ENCODE measurements around the gene FAM241A. TPM values are rescaled to one million over a fixed set of nuclear protein-coding genes. Genes with fewer than 3 reads are reported as not detected.
A peak's percentile ranks its signal among the peaks of the same experiment; 100 is the strongest.

The FAM241A gene
- total and polyA plus RNA-seq, 9 of the 15 experiments (the other 6 are each of a cell fraction or from before 2014, with no cell fraction given): 2.3 to 8.5 (median 5.3) TPM

DNA sequence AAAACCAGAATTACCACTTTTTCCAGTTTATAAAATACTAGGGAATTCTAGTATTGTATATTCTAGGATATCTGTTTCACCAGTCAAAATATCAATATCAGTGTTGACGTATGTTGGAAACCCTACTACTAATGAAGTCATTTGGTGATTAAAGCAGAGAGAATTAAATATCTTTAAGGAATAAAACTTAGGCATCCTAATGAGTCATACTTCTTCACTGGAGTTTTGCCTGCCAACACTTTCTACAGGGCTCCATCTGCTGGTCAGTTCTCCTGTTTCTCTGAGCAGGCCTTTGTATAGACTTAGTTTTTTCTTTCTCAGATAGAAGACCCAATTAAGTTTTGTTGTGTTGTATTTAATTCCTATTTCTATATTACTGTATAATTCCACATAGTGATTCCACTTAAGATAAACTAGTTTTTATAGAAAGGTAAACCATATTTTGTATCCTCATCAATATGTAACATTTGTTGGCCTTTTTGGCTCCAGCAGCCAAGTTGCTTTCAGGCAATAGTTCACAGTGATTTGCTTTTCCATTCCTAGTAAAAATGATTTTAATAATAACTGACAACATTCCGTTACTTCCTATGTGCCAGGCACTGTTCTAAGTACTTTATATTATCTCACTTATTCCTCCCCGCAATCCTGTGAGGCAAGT lies 89.8 kb downstream of the FAM241A start (continued):
- TF ChIP-seq, protein P1, sequence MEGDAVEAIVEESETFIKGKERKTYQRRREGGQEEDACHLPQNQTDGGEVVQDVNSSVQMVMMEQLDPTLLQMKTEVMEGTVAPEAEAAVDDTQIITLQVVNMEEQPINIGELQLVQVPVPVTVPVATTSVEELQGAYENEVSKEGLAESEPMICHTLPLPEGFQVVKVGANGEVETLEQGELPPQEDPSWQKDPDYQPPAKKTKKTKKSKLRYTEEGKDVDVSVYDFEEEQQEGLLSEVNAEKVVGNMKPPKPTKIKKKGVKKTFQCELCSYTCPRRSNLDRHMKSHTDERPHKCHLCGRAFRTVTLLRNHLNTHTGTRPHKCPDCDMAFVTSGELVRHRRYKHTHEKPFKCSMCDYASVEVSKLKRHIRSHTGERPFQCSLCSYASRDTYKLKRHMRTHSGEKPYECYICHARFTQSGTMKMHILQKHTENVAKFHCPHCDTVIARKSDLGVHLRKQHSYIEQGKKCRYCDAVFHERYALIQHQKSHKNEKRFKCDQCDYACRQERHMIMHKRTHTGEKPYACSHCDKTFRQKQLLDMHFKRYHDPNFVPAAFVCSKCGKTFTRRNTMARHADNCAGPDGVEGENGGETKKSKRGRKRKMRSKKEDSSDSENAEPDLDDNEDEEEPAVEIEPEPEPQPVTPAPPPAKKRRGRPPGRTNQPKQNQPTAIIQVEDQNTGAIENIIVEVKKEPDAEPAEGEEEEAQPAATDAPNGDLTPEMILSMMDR (IDR thresholded peaks at IDR 0.05 in 2 of 3, conservative IDR thresholded peaks at IDR 0.05 in 1 of 3; ENCODE audit: insufficient read depth in 2 of 3, low read depth in 1 of 3, low read length in 3 of 3): peak; percentile 71 to 87 (median 72)
- TF ChIP-seq ZNF717 (CRISPR knock-in tag; IDR thresholded peaks at IDR 0.05) (no peak), NBN (IDR thresholded peaks at IDR 0.05; ENCODE audit: low read depth) (no peak), HDAC6 (IDR thresholded peaks at IDR 0.05; ENCODE audit: low read depth, low read length) (no peak), ZNF740 (CRISPR knock-in tag; IDR thresholded peaks at IDR 0.05) (no peak), ZNF740 (tag; IDR thresholded peaks at IDR 0.05) (no peak), SRSF1 (IDR thresholded peaks at IDR 0.05; ENCODE audit: low read depth, low read length) (no peak), POLR2H (tag; IDR thresholded peaks at IDR 0.05; ENCODE audit: low read depth) (no peak), TSC22D4 (tag; IDR thresholded peaks at IDR 0.05) (no peak), SMARCA4 (IDR thresholded peaks at IDR 0.05) (no peak), GTF2B (IDR thresholded peaks at IDR 0.05; ENCODE audit: extremely low read depth, insufficient read length) (no peak), ZNF785 (CRISPR knock-in tag; IDR thresholded peaks at IDR 0.05) (no peak), ZNF133 (CRISPR knock-in tag; IDR thresholded peaks at IDR 0.05) (no peak), ZBTB26 (CRISPR knock-in tag; IDR thresholded peaks at IDR 0.05) (no peak), RBM15 (IDR thresholded peaks at IDR 0.05; ENCODE audit: insufficient read depth, low read length) (no peak), SMC3 (conservative IDR thresholded peaks at IDR 0.05; ENCODE audit: insufficient read depth, low read depth, low read length) (peak; percentile 83), NFXL1 (CRISPR knock-in tag; IDR thresholded peaks at IDR 0.05) (no peak), KDM4B (IDR thresholded peaks at IDR 0.05; ENCODE audit: borderline replicate concordance in 2 of 2, low read depth in 1 of 2) (no peak)

Data from K562 (cell line).